ENCODE results near the gene TAF12. TPM values are rescaled to one million over a fixed set of nuclear protein-coding genes. Genes with fewer than 3 reads are reported as not detected.
A peak's percentile ranks its signal among the peaks of the same experiment; 100 is the strongest.

TAF12 gene
- total RNA-seq, 1 experiment from 2014 or later = 17.9 TPM

GRCh38 chr1:28642056-28642846 is 616 bp downstream of the TAF12 start:
- Histone ChIP-seq H3K36me3 (ENCODE audit: insufficient read depth, low read length, poor library complexity, severe bottlenecking) (no peaks in the 10 kb centered on the region), H3K4me1 (ENCODE audit: insufficient read depth, low read length, poor library complexity, severe bottlenecking) (peaks cover 14% of the 10 kb centered on the region), H3K27me3 (replicated peaks; ENCODE audit: insufficient read depth, low read depth, low read length, poor library complexity) (no peaks in the 10 kb centered on the region), H3K27ac (ENCODE audit: low read depth, low read length, poor library complexity, severe bottlenecking) (peak overlapping the region; percentile 82), H3K4me3 (ENCODE audit: low read depth, low read length, poor library complexity, severe bottlenecking) (peak overlapping the region; percentile 81), H3K9me3 (ENCODE audit: low read depth, low read length, poor library complexity, severe bottlenecking) (no peaks in the 10 kb centered on the region)
- ChIA-PET CTCF (interaction anchor here (0.5 to 1.5 kb wide), 4 partner anchors 128 to 243 kb away, joined by 4 to 14 read pairs (median 9); no protein-coding TSS in a partner anchor), POLR2A (ENCODE audit: low non-redundant PET) (interaction anchor here (0.7 to 1.4 kb wide), 2 partner anchors 61 to 243 kb away, joined by 4 to 19 read pairs; no protein-coding TSS in a partner anchor)
- no peak for TF ChIP-seq CTCF (conservative IDR thresholded peaks at IDR 0.05; ENCODE audit: low read depth, low read length)
- no peak for TF ChIP-seq EZH2 (IDR thresholded peaks at IDR 0.05; ENCODE audit: borderline replicate concordance, low read depth, low read length, poor library complexity, severe bottlenecking)
- TSS peak; percentile 56 for BruUV-seq (replicated peaks)
- DNase-seq (ENCODE audit: low spot score) = no peak
- intact Hi-C loops (cut with micrococcal nuclease; ENCODE audit: unreplicated experiment) = no loop called here

- no peaks in the 10 kb centered on the region for H3K9me3 ChIP-seq (ENCODE audit: low read depth, low read length, poor library complexity, severe bottlenecking)
- ChIA-PET POLR2A (ENCODE audit: low non-redundant PET) (no interaction called here), CTCF (no interaction called here)
- no peaks in the 10 kb centered on the region for H3K36me3 ChIP-seq (ENCODE audit: insufficient read depth, low read length, poor library complexity, severe bottlenecking)
- H3K4me1 ChIP-seq (ENCODE audit: insufficient read depth, low read length, poor library complexity, severe bottlenecking) = peaks cover 14% of the 10 kb centered on the region
- BruUV-seq (replicated peaks) = no TSS peak
- DNase-seq (ENCODE audit: low spot score) = no peak
- no peak overlapping the region for H3K27ac ChIP-seq (ENCODE audit: low read depth, low read length, poor library complexity, severe bottlenecking)
- no peaks in the 10 kb centered on the region for H3K27me3 ChIP-seq (replicated peaks; ENCODE audit: insufficient read depth, low read depth, low read length, poor library complexity)
- no peak overlapping the region for H3K4me3 ChIP-seq (ENCODE audit: low read depth, low read length, poor library complexity, severe bottlenecking)
- intact Hi-C loops (cut with micrococcal nuclease; ENCODE audit: unreplicated experiment) = no loop called here
- TF ChIP-seq CTCF (conservative IDR thresholded peaks at IDR 0.05; ENCODE audit: low read depth, low read length) = peak; percentile 34; the same call in 1 of the 2 replicates
- TF ChIP-seq EZH2 (IDR thresholded peaks at IDR 0.05; ENCODE audit: borderline replicate concordance, low read depth, low read length, poor library complexity, severe bottlenecking) = no peak
Measured at GRCh38 chr1:28640766-28641165, 2.1 kb downstream of the TAF12 start.

GRCh38 chr1:28632560-28632959 is 10.3 kb downstream of the TAF12 start:
- Histone ChIP-seq H3K27ac (ENCODE audit: low read depth, low read length, poor library complexity, severe bottlenecking) (no peak overlapping the region), H3K4me3 (ENCODE audit: low read depth, low read length, poor library complexity, severe bottlenecking) (no peak overlapping the region), H3K9me3 (ENCODE audit: low read depth, low read length, poor library complexity, severe bottlenecking) (no peaks in the 10 kb centered on the region), H3K36me3 (ENCODE audit: insufficient read depth, low read length, poor library complexity, severe bottlenecking) (no peaks in the 10 kb centered on the region), H3K4me1 (ENCODE audit: insufficient read depth, low read length, poor library complexity, severe bottlenecking) (peaks cover 10% of the 10 kb centered on the region), H3K27me3 (replicated peaks; ENCODE audit: insufficient read depth, low read depth, low read length, poor library complexity) (no peaks in the 10 kb centered on the region)
- TF ChIP-seq EZH2 (IDR thresholded peaks at IDR 0.05; ENCODE audit: borderline replicate concordance, low read depth, low read length, poor library complexity, severe bottlenecking) = no peak
- TF ChIP-seq CTCF (conservative IDR thresholded peaks at IDR 0.05; ENCODE audit: low read depth, low read length) = no peak
- intact Hi-C loops (cut with micrococcal nuclease; ENCODE audit: unreplicated experiment) = no loop called here
- no peak for DNase-seq (ENCODE audit: low spot score)
- ChIA-PET CTCF (interaction anchor here (0.7 kb wide), 1 partner anchor 16 kb away, joined by 4 read pairs; the partner anchor contains the start of gene RNU11), POLR2A (ENCODE audit: low non-redundant PET) (interaction anchor here (0.6 kb wide), 1 partner anchor 36 kb away, joined by 3 read pairs; no protein-coding TSS in a partner anchor)
- no TSS peak for BruUV-seq (replicated peaks)

All from A673 (cell line).